ENCODE measurements around the gene PLTP.

- TF ChIP-seq POLR2AphosphoS5 (IDR thresholded peaks at IDR 0.05; ENCODE audit: low read depth, low read length): no peak
- TF ChIP-seq TAF1 (IDR thresholded peaks at IDR 0.05; ENCODE audit: low read depth, low read length): no peak
- TF ChIP-seq POLR2A (IDR thresholded peaks at IDR 0.05; ENCODE audit: low read depth, low read length): no peak; the same call in 1 of the 2 replicates
- TF ChIP-seq SPI1 (IDR thresholded peaks at IDR 0.05; ENCODE audit: low read depth, low read length): no peak
- TF ChIP-seq PAX5 (IDR thresholded peaks at IDR 0.05; ENCODE audit: insufficient read depth, low read length, severe bottlenecking): no peak
- TF ChIP-seq POU2F2 (IDR thresholded peaks at IDR 0.05; ENCODE audit: low read depth, low read length): no peak
These were observed 47.2 kb upstream of the PLTP start for GRCh38 chr20:45959126-45959525.

All from GM12891 (cell line).